ENCODE results near the gene DENND1C. TPM values are rescaled to one million over a fixed set of nuclear protein-coding genes. Genes with fewer than 3 reads are reported as not detected.

The DENND1C gene
- total and polyA plus RNA-seq, 2 of the 8 experiments (the other 6 are each of a cell fraction or from before 2014, with no cell fraction given): 3.6 to 4.0 TPM

GRCh38 chr19:6480848-6481415, 655 bp downstream of the DENND1C start:
- 87% methylated on average over 9 of the region's 10 CpGs; no CpG with 5 or more reads in 1 of the 2 experiments for WGBS, 2 experiments (ENCODE audit: extremely low coverage in 1 of 2, insufficient coverage in 1 of 2, insufficient read length in 1 of 2, insufficient replicate concordance in 2 of 2, low coverage in 1 of 2, low lambda C conversion rate in 2 of 2, missing lambda C conversion rate in 1 of 2)
- H2AK5ac ChIP-seq (ENCODE audit: low read depth, low read length): no peak overlapping the region
- no peaks in the 10 kb centered on the region for H3K9me3 ChIP-seq (ENCODE audit: insufficient read depth in 2 of 2, low read depth in 1 of 2, low read length in 1 of 2)
- H2BK15ac ChIP-seq (ENCODE audit: low read length): 0 out of 2 replicates have a peak overlapping the region, but pooled peaks have one; percentile 92
- peaks cover 6% of the 10 kb centered on the region; the same call in 1 of the 2 replicates for H3K23me2 ChIP-seq (ENCODE audit: low read depth, low read length)
- H3K23ac ChIP-seq (ENCODE audit: insufficient read length): no peak overlapping the region
- no peak overlapping the region; a peak in 2 of 7 replicates for H3K9ac ChIP-seq (replicated peaks in 1 of 4; ENCODE audit: extremely low read depth in 1 of 4, low read depth in 3 of 4, low read length in 3 of 4)
- no peak overlapping the region for H3K4me3 ChIP-seq (ENCODE audit: extremely low read depth in 1 of 4, insufficient read depth in 2 of 4, low read depth in 3 of 4, low read length in 4 of 4)
- ChIA-PET CTCF (ENCODE audit: partially characterized antibody) (interaction anchor here (0.6 to 3.8 kb wide), 17 partner anchors 8 to 289 kb away, joined by 3 to 30 read pairs (median 4); partner anchors contain the start of genes ACER1, CRB3 and TUBB4A), POLR2A (ENCODE audit: partially characterized antibody) (no interaction called here)
- H3K27ac ChIP-seq (ENCODE audit: low read depth, low read length): no peak overlapping the region
- peaks cover 0 to 4% (median 0%) of the 10 kb centered on the region in 4 experiments; a peak in 1 of 7 replicates for H3K27me3 ChIP-seq (replicated peaks in 1 of 4; ENCODE audit: control insufficient read depth in 3 of 4, extremely low read depth in 1 of 4, insufficient read depth in 3 of 4, low read length in 3 of 4)
- H3K14ac ChIP-seq (ENCODE audit: insufficient read length): no peak overlapping the region
- no peak overlapping the region for H2BK120ac ChIP-seq (replicated peaks; ENCODE audit: low read depth, low read length)
- FAIRE-seq (no peak), DNase-seq (ENCODE audit: low read depth in 1 of 2, low spot score in 2 of 2) (no peak)
- peak overlapping the region; percentile 87; the same call in 1 of the 2 replicates for H2BK12ac ChIP-seq (ENCODE audit: low read depth, low read length)
- H3K18ac ChIP-seq (ENCODE audit: extremely low read depth, low read length): 0 out of 2 replicates have a peak overlapping the region, but pooled peaks have one; percentile 32
- H3K4me2 ChIP-seq (ENCODE audit: insufficient read depth in 1 of 2, low read depth in 2 of 2, low read length in 2 of 2): no peak overlapping the region
- H3K36me3 ChIP-seq (ENCODE audit: control insufficient read depth in 2 of 4, insufficient read depth in 4 of 4, low read length in 3 of 4): no peaks in the 10 kb centered on the region
- H4K91ac ChIP-seq (replicated peaks; ENCODE audit: insufficient read length, low read length): peak overlapping the region; percentile 4
- H2BK5ac ChIP-seq (ENCODE audit: low read depth, low read length): peak overlapping the region; percentile 75; the same call in 1 of the 2 replicates
- H3K4me1 ChIP-seq (replicated peaks in 1 of 4; ENCODE audit: control insufficient read depth in 3 of 4, insufficient read depth in 4 of 4, low read length in 3 of 4): peaks cover 0 to 11% (median 7%) of the 10 kb centered on the region in 4 experiments; a peak in 5 of 7 replicates
- no peak overlapping the region for H3K56ac ChIP-seq (replicated peaks; ENCODE audit: insufficient read length, low read depth, low read length)
- H4K5ac ChIP-seq (ENCODE audit: insufficient read length, low read depth, low read length): no peak overlapping the region
- H3K79me1 ChIP-seq (ENCODE audit: low read depth, low read length): no peaks in the 10 kb centered on the region
- no peak overlapping the region; the same call in 1 of the 2 replicates for H4K8ac ChIP-seq (ENCODE audit: extremely low read depth, insufficient read depth, low read length)
- H3K4ac ChIP-seq (replicated peaks; ENCODE audit: insufficient read length, low read depth, low read length): no peak overlapping the region
- no peak overlapping the region for H2BK20ac ChIP-seq (ENCODE audit: low read length)
- no peaks in the 10 kb centered on the region for H3K79me2 ChIP-seq (ENCODE audit: control insufficient read depth in 1 of 2, insufficient read depth in 2 of 2, low read length in 2 of 2)
- H4K20me1 ChIP-seq (replicated peaks in 1 of 2; ENCODE audit: control insufficient read depth in 1 of 2, insufficient read depth in 2 of 2, low read length in 2 of 2): peaks cover 0 to 3% of the 10 kb centered on the region in 2 experiments
- no peak overlapping the region for H2AFZ ChIP-seq (ENCODE audit: low read length)
- no peak for TF ChIP-seq POU5F1 (IDR thresholded peaks at IDR 0.05; ENCODE audit: low read depth, low read length)
- TF ChIP-seq ATF2 (IDR thresholded peaks at IDR 0.05; ENCODE audit: low read length): no peak
- no peak for TF ChIP-seq SRF (IDR thresholded peaks at IDR 0.05; ENCODE audit: low read depth, low read length)
- TF ChIP-seq JUND (IDR thresholded peaks at IDR 0.05; ENCODE audit: low read length): no peak
- no peak for TF ChIP-seq NANOG (IDR thresholded peaks at IDR 0.05; ENCODE audit: insufficient read depth, low read depth, low read length, poor library complexity, severe bottlenecking)
- TF ChIP-seq RAD21 (IDR thresholded peaks at IDR 0.05 in 1 of 2, conservative IDR thresholded peaks at IDR 0.05 in 1 of 2; ENCODE audit: low read depth in 2 of 2, low read length in 2 of 2): no peak
- TF ChIP-seq EP300 (IDR thresholded peaks at IDR 0.05; ENCODE audit: borderline replicate concordance in 1 of 2, low read depth in 2 of 2, low read length in 2 of 2): no peak
- TF ChIP-seq USF2 (IDR thresholded peaks at IDR 0.05; ENCODE audit: low read length): no peak
